Measurements from ENCODE around the gene STK32A.

STK32A gene

GRCh38 chr5:147306351-147306750 lies 71.5 kb downstream of the STK32A start:
- H3K36me3 ChIP-seq (ENCODE audit: control insufficient read depth, insufficient read depth, low read length), result no peaks in the 10 kb centered on the region
- no peak overlapping the region for H3K4me3 ChIP-seq (ENCODE audit: insufficient read depth, low read depth, low read length, poor library complexity, severe bottlenecking)
- DNase-seq, result no peak
- H3K9me3 ChIP-seq (ENCODE audit: control insufficient read depth, low read length), result no peaks in the 10 kb centered on the region
- H3K4me1 ChIP-seq (ENCODE audit: control insufficient read depth, insufficient read depth, low read length, poor library complexity, severe bottlenecking), result no peaks in the 10 kb centered on the region
- no peak overlapping the region for H3K27ac ChIP-seq (ENCODE audit: insufficient read depth, low read length, poor library complexity, severe bottlenecking)
- no peaks in the 10 kb centered on the region for H3K27me3 ChIP-seq (replicated peaks; ENCODE audit: control insufficient read depth, insufficient read depth, low read length, poor library complexity, severe bottlenecking)

GRCh38 chr5:147307170-147307569 lies 72.3 kb downstream of the STK32A start:
- Histone ChIP-seq H3K27ac (ENCODE audit: insufficient read depth, low read length, poor library complexity, severe bottlenecking) (no peak overlapping the region), H3K27me3 (replicated peaks; ENCODE audit: control insufficient read depth, insufficient read depth, low read length, poor library complexity, severe bottlenecking) (no peaks in the 10 kb centered on the region), H3K36me3 (ENCODE audit: control insufficient read depth, insufficient read depth, low read length) (no peaks in the 10 kb centered on the region), H3K4me1 (ENCODE audit: control insufficient read depth, insufficient read depth, low read length, poor library complexity, severe bottlenecking) (no peaks in the 10 kb centered on the region), H3K9me3 (ENCODE audit: control insufficient read depth, low read length) (no peaks in the 10 kb centered on the region), H3K4me3 (ENCODE audit: insufficient read depth, low read depth, low read length, poor library complexity, severe bottlenecking) (no peak overlapping the region)
- no peak for DNase-seq

- H3K27me3 ChIP-seq (replicated peaks; ENCODE audit: control insufficient read depth, insufficient read depth, low read length, poor library complexity, severe bottlenecking), result no peaks in the 10 kb centered on the region
- no peaks in the 10 kb centered on the region for H3K4me1 ChIP-seq (ENCODE audit: control insufficient read depth, insufficient read depth, low read length, poor library complexity, severe bottlenecking)
- H3K27ac ChIP-seq (ENCODE audit: insufficient read depth, low read length, poor library complexity, severe bottlenecking), result no peak overlapping the region
- H3K9me3 ChIP-seq (ENCODE audit: control insufficient read depth, low read length), result no peaks in the 10 kb centered on the region
- no peak overlapping the region for H3K4me3 ChIP-seq (ENCODE audit: insufficient read depth, low read depth, low read length, poor library complexity, severe bottlenecking)
- H3K36me3 ChIP-seq (ENCODE audit: control insufficient read depth, insufficient read depth, low read length), result no peaks in the 10 kb centered on the region
- DNase-seq, result no peak
These were observed 74.8 kb downstream of the STK32A start for GRCh38 chr5:147309621-147310020.

- H3K27me3 ChIP-seq (replicated peaks; ENCODE audit: control insufficient read depth, insufficient read depth, low read length, poor library complexity, severe bottlenecking), result no peaks in the 10 kb centered on the region
- H3K4me1 ChIP-seq (ENCODE audit: control insufficient read depth, insufficient read depth, low read length, poor library complexity, severe bottlenecking), result no peaks in the 10 kb centered on the region
- H3K36me3 ChIP-seq (ENCODE audit: control insufficient read depth, insufficient read depth, low read length), result no peaks in the 10 kb centered on the region
- no peaks in the 10 kb centered on the region for H3K9me3 ChIP-seq (ENCODE audit: control insufficient read depth, low read length)
- H3K27ac ChIP-seq (ENCODE audit: insufficient read depth, low read length, poor library complexity, severe bottlenecking), result no peak overlapping the region
- H3K4me3 ChIP-seq (ENCODE audit: insufficient read depth, low read depth, low read length, poor library complexity, severe bottlenecking), result no peak overlapping the region
- no peak for DNase-seq
These were observed 75.4 kb downstream of the STK32A start for GRCh38 chr5:147310059-147310704.

GRCh38 chr5:147317978-147318684 lies 83.3 kb downstream of the STK32A start:
- DNase-seq, result no peak
- Histone ChIP-seq H3K36me3 (ENCODE audit: control insufficient read depth, insufficient read depth, low read length) (no peaks in the 10 kb centered on the region), H3K4me3 (ENCODE audit: insufficient read depth, low read depth, low read length, poor library complexity, severe bottlenecking) (no peak overlapping the region), H3K4me1 (ENCODE audit: control insufficient read depth, insufficient read depth, low read length, poor library complexity, severe bottlenecking) (no peaks in the 10 kb centered on the region), H3K27ac (ENCODE audit: insufficient read depth, low read length, poor library complexity, severe bottlenecking) (no peak overlapping the region), H3K27me3 (replicated peaks; ENCODE audit: control insufficient read depth, insufficient read depth, low read length, poor library complexity, severe bottlenecking) (no peaks in the 10 kb centered on the region), H3K9me3 (ENCODE audit: control insufficient read depth, low read length) (no peaks in the 10 kb centered on the region)

- no peaks in the 10 kb centered on the region for H3K27me3 ChIP-seq (replicated peaks; ENCODE audit: control insufficient read depth, insufficient read depth, low read length, poor library complexity, severe bottlenecking)
- no peaks in the 10 kb centered on the region for H3K4me1 ChIP-seq (ENCODE audit: control insufficient read depth, insufficient read depth, low read length, poor library complexity, severe bottlenecking)
- no peak overlapping the region for H3K4me3 ChIP-seq (ENCODE audit: insufficient read depth, low read depth, low read length, poor library complexity, severe bottlenecking)
- no peak for DNase-seq
- H3K9me3 ChIP-seq (ENCODE audit: control insufficient read depth, low read length), result no peaks in the 10 kb centered on the region
- H3K27ac ChIP-seq (ENCODE audit: insufficient read depth, low read length, poor library complexity, severe bottlenecking), result no peak overlapping the region
- no peaks in the 10 kb centered on the region for H3K36me3 ChIP-seq (ENCODE audit: control insufficient read depth, insufficient read depth, low read length)
These were observed 86.7 kb downstream of the STK32A start for GRCh38 chr5:147321569-147321968.

- no peak overlapping the region for H3K4me3 ChIP-seq (ENCODE audit: insufficient read depth, low read depth, low read length, poor library complexity, severe bottlenecking)
- H3K9me3 ChIP-seq (ENCODE audit: control insufficient read depth, low read length), result no peaks in the 10 kb centered on the region
- no peaks in the 10 kb centered on the region for H3K36me3 ChIP-seq (ENCODE audit: control insufficient read depth, insufficient read depth, low read length)
- H3K4me1 ChIP-seq (ENCODE audit: control insufficient read depth, insufficient read depth, low read length, poor library complexity, severe bottlenecking), result no peaks in the 10 kb centered on the region
- DNase-seq, result no peak
- H3K27ac ChIP-seq (ENCODE audit: insufficient read depth, low read length, poor library complexity, severe bottlenecking), result no peak overlapping the region
- no peaks in the 10 kb centered on the region for H3K27me3 ChIP-seq (replicated peaks; ENCODE audit: control insufficient read depth, insufficient read depth, low read length, poor library complexity, severe bottlenecking)
These were observed 92.6 kb downstream of the STK32A start for GRCh38 chr5:147327421-147327820.

GRCh38 chr5:147327905-147328304 lies 93.1 kb downstream of the STK32A start:
- no peak for DNase-seq
- Histone ChIP-seq H3K27me3 (replicated peaks; ENCODE audit: control insufficient read depth, insufficient read depth, low read length, poor library complexity, severe bottlenecking) (no peaks in the 10 kb centered on the region), H3K27ac (ENCODE audit: insufficient read depth, low read length, poor library complexity, severe bottlenecking) (no peak overlapping the region), H3K36me3 (ENCODE audit: control insufficient read depth, insufficient read depth, low read length) (no peaks in the 10 kb centered on the region), H3K4me3 (ENCODE audit: insufficient read depth, low read depth, low read length, poor library complexity, severe bottlenecking) (no peak overlapping the region), H3K9me3 (ENCODE audit: control insufficient read depth, low read length) (no peaks in the 10 kb centered on the region), H3K4me1 (ENCODE audit: control insufficient read depth, insufficient read depth, low read length, poor library complexity, severe bottlenecking) (no peaks in the 10 kb centered on the region)

- no peaks in the 10 kb centered on the region for H3K36me3 ChIP-seq (ENCODE audit: control insufficient read depth, insufficient read depth, low read length)
- no peaks in the 10 kb centered on the region for H3K4me1 ChIP-seq (ENCODE audit: control insufficient read depth, insufficient read depth, low read length, poor library complexity, severe bottlenecking)
- H3K9me3 ChIP-seq (ENCODE audit: control insufficient read depth, low read length), result no peaks in the 10 kb centered on the region
- no peaks in the 10 kb centered on the region for H3K27me3 ChIP-seq (replicated peaks; ENCODE audit: control insufficient read depth, insufficient read depth, low read length, poor library complexity, severe bottlenecking)
- no peak overlapping the region for H3K4me3 ChIP-seq (ENCODE audit: insufficient read depth, low read depth, low read length, poor library complexity, severe bottlenecking)
- DNase-seq, result no peak
- no peak overlapping the region for H3K27ac ChIP-seq (ENCODE audit: insufficient read depth, low read length, poor library complexity, severe bottlenecking)
These were observed 97.8 kb downstream of the STK32A start for GRCh38 chr5:147332658-147333057.

GRCh38 chr5:147336876-147337275 lies 102.0 kb downstream of the STK32A start:
- no peaks in the 10 kb centered on the region for H3K9me3 ChIP-seq (ENCODE audit: control insufficient read depth, low read length)
- DNase-seq, result no peak
- no peak overlapping the region for H3K27ac ChIP-seq (ENCODE audit: insufficient read depth, low read length, poor library complexity, severe bottlenecking)
- H3K36me3 ChIP-seq (ENCODE audit: control insufficient read depth, insufficient read depth, low read length), result no peaks in the 10 kb centered on the region
- no peaks in the 10 kb centered on the region for H3K4me1 ChIP-seq (ENCODE audit: control insufficient read depth, insufficient read depth, low read length, poor library complexity, severe bottlenecking)
- no peaks in the 10 kb centered on the region for H3K27me3 ChIP-seq (replicated peaks; ENCODE audit: control insufficient read depth, insufficient read depth, low read length, poor library complexity, severe bottlenecking)
- no peak overlapping the region for H3K4me3 ChIP-seq (ENCODE audit: insufficient read depth, low read depth, low read length, poor library complexity, severe bottlenecking)

All from effector memory CD4-positive, alpha-beta T cell (primary cell).